Neural progenitor cell (in vitro differentiated cells): ENCODE data around the gene CD70. TPM values are rescaled to one million over a fixed set of nuclear protein-coding genes. Genes with fewer than 3 reads are reported as not detected.
"Not testable (repeated sequence)": the region's sequence is repeated elsewhere in the genome, so short reads cannot be mapped to it uniquely, and the experiment has no call there.

ENCODE experiments used
- DNase-seq: peaks from one replicate; pipeline ENCODE4 v3.0.0-alpha.2; 2016; ENCODE audit warnings: low spot score
- H2AFZ ChIP-seq: fragments of 200-600 bp; sonication (generic); replicated peaks from 2 replicates; pipeline ENCODE4 v1.6.1; 2016; ENCODE audit warnings: antibody characterized with exemption
- H3F3A ChIP-seq: fragments of 200-600 bp; sonication (generic); 2 replicates; pipeline ENCODE4 v1.6.1; 2016; ENCODE audit warnings: antibody characterized with exemption, low read depth
- H3K27ac ChIP-seq: fragments of 200-600 bp; sonication (generic); 2 replicates; pipeline ENCODE4 v1.5.1; 2016; ENCODE audit warnings: mild to moderate bottlenecking
- H3K27me3 ChIP-seq: fragments of 200-600 bp; sonication (generic); 2 replicates; pipeline ENCODE4 v1.6.1; 2016; ENCODE audit warnings: mild to moderate bottlenecking, moderate library complexity
- H3K36me3 ChIP-seq: fragments of 200-600 bp; sonication (generic); 2 replicates; pipeline ENCODE4 v1.5.1; 2016
- H3K4me1 ChIP-seq: fragments of 200-600 bp; sonication (generic); 2 replicates; pipeline ENCODE4 v1.6.1; 2016; ENCODE audit warnings: mixed run types
- H3K4me2 ChIP-seq: fragments of 200-600 bp; sonication (generic); 2 replicates; pipeline ENCODE4 v1.6.1; 2016
- H3K4me3 ChIP-seq: fragments of 200-600 bp; sonication (generic); 2 replicates; pipeline ENCODE4 v1.5.1; 2016
- H3K79me2 ChIP-seq: fragments of 200-600 bp; sonication (generic); 2 replicates; pipeline ENCODE4 v1.6.1; 2016; ENCODE audit warnings: low read depth
- H3K9ac ChIP-seq: fragments of 200-600 bp; sonication (generic); 2 replicates; pipeline ENCODE4 v1.6.1; 2016
- H3K9me3 ChIP-seq: fragments of 200-600 bp; sonication (generic); 2 replicates; pipeline ENCODE4 v1.5.1; 2016; ENCODE audit warnings: low read depth
- H4K20me1 ChIP-seq: fragments of 200-600 bp; sonication (generic); 2 replicates; pipeline ENCODE4 v1.6.1; 2016; ENCODE audit warnings: low read depth
- H3K27ac Mint-ChIP-seq: 3 replicates; pipeline ENCODE4 v1.8.0; 2021; ENCODE audit warnings: mixed read lengths
- H3K27me3 Mint-ChIP-seq: 2 replicates; pipeline ENCODE4 v1.8.0; 2022; ENCODE audit warnings: low read depth, mild to moderate bottlenecking, inconsistent platforms, moderate library complexity, mixed read lengths; ENCODE audit not compliant: insufficient read depth
- H3K36me3 Mint-ChIP-seq: 3 replicates; pipeline ENCODE4 v1.8.0; 2021; ENCODE audit warnings: mixed read lengths
- H3K4me1 Mint-ChIP-seq: 3 replicates; pipeline ENCODE4 v1.8.0; 2021; ENCODE audit warnings: mixed read lengths
- H3K4me3 Mint-ChIP-seq: 3 replicates; pipeline ENCODE4 v1.8.0; 2021; ENCODE audit warnings: mild to moderate bottlenecking, moderate library complexity, mixed read lengths
- H3K9me3 Mint-ChIP-seq: 3 replicates; pipeline ENCODE4 v1.8.0; 2020; ENCODE audit warnings: mixed read lengths
- CTCF ChIP-seq: fragments of 200-600 bp; sonication (generic); IDR thresholded peaks from 2 replicates; pipeline ENCODE4 v1.5.1; 2017; ENCODE audit warnings: antibody characterized with exemption, mild to moderate bottlenecking
- EZH2 ChIP-seq: fragments of 200-600 bp; sonication (generic); IDR thresholded peaks from 2 replicates; pipeline ENCODE4 v1.6.1; 2017; ENCODE audit warnings: antibody characterized with exemption, mild to moderate bottlenecking, moderate library complexity
- EZH2phosphoT487 ChIP-seq: fragments of 200-600 bp; sonication (generic); IDR thresholded peaks from 2 replicates; pipeline ENCODE4 v1.6.1; 2017; ENCODE audit warnings: antibody characterized with exemption
- total RNA-seq: library from RNA; depleted of rRNA; stranded (reverse); fragments of >200 nt; gene quantifications from 2 replicates; pipeline ENCODE4 v1.2.3, GENCODE V29; 2015; ENCODE audit warnings: low replicate concordance

CD70 gene
- total RNA-seq, 1 donor from 2014 or later: not detected

GRCh38 chr19:6586056-6586455, 4.9 kb downstream of the CD70 start:
- Histone ChIP-seq H3K79me2 (no peaks in the 10 kb centered on the region), H3K9ac (no peak overlapping the region), H3K4me3 (no peak overlapping the region), H3F3A (peaks cover 11% of the 10 kb centered on the region), H3K9me3 (no peaks in the 10 kb centered on the region), H3K4me1 (peaks cover 15% of the 10 kb centered on the region), H4K20me1 (peaks cover 22% of the 10 kb centered on the region), H3K27ac (no peak overlapping the region), H3K36me3 (no peaks in the 10 kb centered on the region), H3K4me2 (no peak overlapping the region), H2AFZ (no peak overlapping the region), H3K27me3 (peaks cover 68% of the 10 kb centered on the region)
- Mint-ChIP-seq H3K9me3 (no peaks in the 10 kb centered on the region), H3K27me3 (peaks cover 58% of the 10 kb centered on the region), H3K4me1 (peaks cover 9% of the 10 kb centered on the region), H3K36me3 (no peaks in the 10 kb centered on the region), H3K27ac (no peak overlapping the region), H3K4me3 (no peak overlapping the region)
- no peak for DNase-seq
- no peak for TF ChIP-seq CTCF
- TF ChIP-seq EZH2: no peak
- no peak for TF ChIP-seq EZH2phosphoT487

- not testable (repeated sequence) for H3K9me3 ChIP-seq, H3K27ac Mint-ChIP-seq, H4K20me1 ChIP-seq, H3K4me1 ChIP-seq, H2AFZ ChIP-seq, H3K36me3 Mint-ChIP-seq, H3K79me2 ChIP-seq, H3K4me1 Mint-ChIP-seq, H3K36me3 ChIP-seq, H3K4me2 ChIP-seq, H3F3A ChIP-seq, H3K27ac ChIP-seq, H3K9ac ChIP-seq, H3K9me3 Mint-ChIP-seq, H3K4me3 ChIP-seq, DNase-seq, H3K4me3 Mint-ChIP-seq
- peaks cover 29% of the 10 kb centered on the region for H3K27me3 Mint-ChIP-seq
- H3K27me3 ChIP-seq: peaks cover 35% of the 10 kb centered on the region
Measured at GRCh38 chr19:6582515-6583484, 8.2 kb downstream of the CD70 start.

- Histone ChIP-seq H3K79me2 (no peaks in the 10 kb centered on the region), H2AFZ (no peak overlapping the region), H3K27ac (no peak overlapping the region), H3K4me1 (no peaks in the 10 kb centered on the region), H3K4me2 (no peak overlapping the region), H3K36me3 (no peaks in the 10 kb centered on the region), H4K20me1 (no peaks in the 10 kb centered on the region), H3K9ac (no peak overlapping the region), H3K9me3 (no peaks in the 10 kb centered on the region), H3F3A (no peaks in the 10 kb centered on the region), H3K4me3 (no peak overlapping the region), H3K27me3 (peaks cover 10% of the 10 kb centered on the region)
- Mint-ChIP-seq H3K4me1 (no peaks in the 10 kb centered on the region), H3K4me3 (no peak overlapping the region), H3K36me3 (no peaks in the 10 kb centered on the region), H3K27ac (no peak overlapping the region), H3K27me3 (peaks cover 12% of the 10 kb centered on the region), H3K9me3 (peaks cover 5% of the 10 kb centered on the region)
- no peak for TF ChIP-seq EZH2
- TF ChIP-seq EZH2phosphoT487: no peak
- no peak for TF ChIP-seq CTCF
- DNase-seq: no peak
Measured at GRCh38 chr19:6580313-6580712, 10.6 kb downstream of the CD70 start.
